ENCODE data around the gene CEP192. TPM values are rescaled to one million over a fixed set of nuclear protein-coding genes. Genes with fewer than 3 reads are reported as not detected.

The CEP192 gene
- total RNA-seq, 2 donors from 2014 or later: 23.7 to 24.0 TPM

GRCh38 chr18:13145636-13146190 is 154.6 kb downstream of the CEP192 start:
- no peak overlapping the region for H3K27ac ChIP-seq
- no peaks in the 10 kb centered on the region for H3K36me3 ChIP-seq
- H3K9me3 ChIP-seq: peaks cover 0 to 7% of the 10 kb centered on the region in 2 donors
- no peaks in the 10 kb centered on the region for H3K4me1 ChIP-seq
- no peak for TF ChIP-seq CTCF (IDR thresholded peaks at IDR 0.05)
- DNase-seq (ENCODE audit: low spot score): no peak
- no peak overlapping the region for H3K4me3 ChIP-seq
- H3K27me3 ChIP-seq: no peaks in the 10 kb centered on the region

GRCh38 chr18:13147130-13147529 is 156.0 kb downstream of the CEP192 start:
- DNase-seq (ENCODE audit: low spot score): no peak
- no peak for TF ChIP-seq CTCF (IDR thresholded peaks at IDR 0.05)
- Histone ChIP-seq H3K4me1 (no peaks in the 10 kb centered on the region), H3K4me3 (no peak overlapping the region), H3K27me3 (no peaks in the 10 kb centered on the region), H3K27ac (no peak overlapping the region), H3K9me3 (peaks cover 0 to 7% of the 10 kb centered on the region in 2 donors), H3K36me3 (no peaks in the 10 kb centered on the region)

- no peak for DNase-seq (ENCODE audit: low spot score)
- TF ChIP-seq CTCF (IDR thresholded peaks at IDR 0.05): no peak
- Histone ChIP-seq H3K4me3 (no peak overlapping the region), H3K36me3 (no peaks in the 10 kb centered on the region), H3K27me3 (no peaks in the 10 kb centered on the region), H3K4me1 (no peaks in the 10 kb centered on the region), H3K27ac (no peak overlapping the region), H3K9me3 (peaks cover 0 to 9% of the 10 kb centered on the region in 2 donors)
Measured at GRCh38 chr18:13151656-13152055, 160.5 kb downstream of the CEP192 start.

GRCh38 chr18:13158428-13158827 is 167.3 kb downstream of the CEP192 start:
- Histone ChIP-seq H3K36me3 (no peaks in the 10 kb centered on the region), H3K27ac (no peak overlapping the region), H3K9me3 (peaks cover 0 to 30% of the 10 kb centered on the region in 2 donors), H3K4me3 (no peak overlapping the region), H3K27me3 (no peaks in the 10 kb centered on the region), H3K4me1 (no peaks in the 10 kb centered on the region)
- no peak for DNase-seq (ENCODE audit: low spot score)
- TF ChIP-seq CTCF (IDR thresholded peaks at IDR 0.05): no peak

- H3K27ac ChIP-seq: no peak overlapping the region
- H3K36me3 ChIP-seq: no peaks in the 10 kb centered on the region
- TF ChIP-seq CTCF (IDR thresholded peaks at IDR 0.05): peak; percentile 84 to 86
- H3K27me3 ChIP-seq: no peaks in the 10 kb centered on the region
- H3K4me1 ChIP-seq: no peaks in the 10 kb centered on the region
- H3K4me3 ChIP-seq: no peak overlapping the region
- peaks cover 0 to 30% of the 10 kb centered on the region in 2 donors for H3K9me3 ChIP-seq
- no peak for DNase-seq (ENCODE audit: low spot score)
Measured at GRCh38 chr18:13159579-13159978, 168.4 kb downstream of the CEP192 start.

- peaks cover 0 to 23% of the 10 kb centered on the region in 2 donors for H3K9me3 ChIP-seq
- no peaks in the 10 kb centered on the region for H3K27me3 ChIP-seq
- no peak for DNase-seq (ENCODE audit: low spot score)
- H3K27ac ChIP-seq: no peak overlapping the region
- no peak overlapping the region for H3K4me3 ChIP-seq
- no peak for TF ChIP-seq CTCF (IDR thresholded peaks at IDR 0.05)
- H3K36me3 ChIP-seq: no peaks in the 10 kb centered on the region
- no peaks in the 10 kb centered on the region for H3K4me1 ChIP-seq
Measured at GRCh38 chr18:13161276-13161899, 170.2 kb downstream of the CEP192 start.
